Transverse colon (tissue), 4 donors: ENCODE results near the gene ARL4A. TPM values are rescaled to one million over a fixed set of nuclear protein-coding genes. Genes with fewer than 3 reads are reported as not detected.
"Not testable (repeated sequence)": the region's sequence is repeated elsewhere in the genome, so short reads cannot be mapped to it uniquely, and the experiment has no call there.

Experiments
- DNase-seq: peaks from one replicate; pipeline ENCODE4 v3.0.0-alpha.2; 2019
- H3K27ac ChIP-seq, 4 donors: fragments of 200-600 bp; sonication (generic); 2 replicates each; pipeline ENCODE4 v1.5.1; 2016 to 2018; ENCODE audit warnings: inconsistent platforms in 4 of 4
- H3K27me3 ChIP-seq: fragments of 200-600 bp; sonication (generic); 2 replicates; pipeline ENCODE4 v1.5.1; 2017; ENCODE audit warnings: inconsistent platforms
- H3K36me3 ChIP-seq, 4 donors: fragments of 200-600 bp; sonication (generic); 2 replicates each; pipeline ENCODE4 v1.5.1; 2017 to 2019; ENCODE audit warnings: inconsistent platforms in 4 of 4
- H3K4me1 ChIP-seq, 4 donors: fragments of 200-600 bp; sonication (generic); 2 replicates each; pipeline ENCODE4 v1.5.1; 2017 to 2020; ENCODE audit warnings: inconsistent platforms in 4 of 4
- H3K4me3 ChIP-seq, 4 donors: fragments of 200-600 bp; sonication (generic); 1 replicate in 1 of 4; 2 replicates in 3 of 4; pipeline versions ENCODE4 v1.5.1 to v1.6.1; 2017 to 2019; ENCODE audit warnings: inconsistent platforms in 4 of 4
- H3K9me3 ChIP-seq, 2 donors: fragments of 200-600 bp; sonication (generic); 2 replicates each; pipeline ENCODE4 v1.5.1; 2017 to 2019; ENCODE audit warnings: inconsistent platforms in 2 of 2
- CTCF ChIP-seq, 5 experiments: fragments of 200-600 bp in 3 of 5; fragments of 450-650 bp in 2 of 5; sonication (generic) in 3 of 5; IDR thresholded peaks; 1 replicate in 2 of 5; 2 replicates in 3 of 5; pipeline ENCODE4 v1.5.1; 2016 to 2017; ENCODE audit warnings: antibody characterized with exemption in 5 of 5, inconsistent platforms in 3 of 5, mild to moderate bottlenecking in 2 of 5, moderate library complexity in 1 of 5
- EP300 ChIP-seq: sonication (generic); formaldehyde crosslinking; IDR thresholded peaks from one replicate; pipeline ENCODE4 v1.6.1; 2017; ENCODE audit warnings: antibody characterized with exemption, low read depth
- POLR2A ChIP-seq: fragments of 450-650 bp; IDR thresholded peaks from one replicate; pipeline ENCODE4 v1.6.1; 2016; ENCODE audit warnings: antibody characterized with exemption, mild to moderate bottlenecking, moderate library complexity
- POLR2AphosphoS5 ChIP-seq, 3 donors: sonication (generic); formaldehyde crosslinking; IDR thresholded peaks; one replicate each; pipeline ENCODE4 v1.6.1; 2016; ENCODE audit warnings: antibody characterized with exemption in 3 of 3
- WGBS, 2 donors: methylation state at CpG; one replicate each; pipeline ENCODE4 v1.1.5; 2018; ENCODE audit warnings: low coverage in 1 of 2; 5-methylcytosine and 5-hydroxymethylcytosine counted together
- in situ Hi-C, 4 donors: fragments of 200-750 bp; cut with MboI; loops; one replicate each; pipeline versions ENCODE4 v1.15.0 to v1.15.1; 2017; ENCODE audit warnings: low sequenced_read_pairs in 3 of 4, low pct_ligation_motif_present in 1 of 4, low pct_unique_long_range_greater_than_20kb in 1 of 4
- intact Hi-C: fragments of 100-400 bp; cut with DNase I; formaldehyde crosslinking; loops from one replicate; pipeline ENCODE4 v1.15.1; 2023; ENCODE audit warnings: low total_unique reads
- total RNA-seq, 4 donors: library from RNA; depleted of rRNA; stranded (reverse); fragments of >200 nt; gene quantifications; one replicate each; pipeline ENCODE4 v1.1.0, GENCODE V29; 2016

The ARL4A gene
- total RNA-seq, 4 donors from 2014 or later: 10.5 to 135 (median 74.9) TPM

DNA sequence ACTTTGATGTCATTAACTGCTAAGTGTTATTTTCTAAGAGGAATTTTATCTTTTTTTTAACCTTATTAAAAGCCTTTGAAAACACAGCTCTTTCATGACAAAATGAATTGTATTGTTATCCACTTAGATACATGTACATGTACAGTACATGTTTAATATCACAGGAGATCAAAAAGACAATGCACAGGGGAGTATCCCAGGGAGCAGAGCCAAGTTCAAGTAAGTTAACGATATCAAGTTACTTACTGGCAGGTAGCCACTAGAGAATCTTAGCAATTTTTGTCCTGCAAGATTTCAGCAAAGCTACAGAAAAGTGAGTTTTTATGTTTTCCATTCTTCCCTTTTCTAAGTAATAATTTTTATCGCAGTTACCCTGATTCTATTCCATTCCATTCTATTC lies 33.9 kb upstream of the ARL4A start:
- H3K27me3 ChIP-seq: no peaks in the 10 kb centered on the region
- in situ Hi-C loops: no loop called here
- intact Hi-C loops: no loop called here
- TF ChIP-seq POLR2A: no peak
- no peak for TF ChIP-seq CTCF (IDR thresholded peaks at IDR 0.05)
- TF ChIP-seq POLR2AphosphoS5 (IDR thresholded peaks at IDR 0.05): no peak
- TF ChIP-seq EP300: no peak
- WGBS, 2 donors: 59 to 60% methylated on average over 2 of the region's 2 CpGs
- H3K36me3 ChIP-seq: no peaks in the 10 kb centered on the region
- H3K27ac ChIP-seq: no peak overlapping the region
- H3K4me3 ChIP-seq: no peak overlapping the region
- no peaks in the 10 kb centered on the region for H3K9me3 ChIP-seq
- DNase-seq: no peak
- peaks cover 0 to 3% (median 0%) of the 10 kb centered on the region in 4 donors for H3K4me1 ChIP-seq

DNA sequence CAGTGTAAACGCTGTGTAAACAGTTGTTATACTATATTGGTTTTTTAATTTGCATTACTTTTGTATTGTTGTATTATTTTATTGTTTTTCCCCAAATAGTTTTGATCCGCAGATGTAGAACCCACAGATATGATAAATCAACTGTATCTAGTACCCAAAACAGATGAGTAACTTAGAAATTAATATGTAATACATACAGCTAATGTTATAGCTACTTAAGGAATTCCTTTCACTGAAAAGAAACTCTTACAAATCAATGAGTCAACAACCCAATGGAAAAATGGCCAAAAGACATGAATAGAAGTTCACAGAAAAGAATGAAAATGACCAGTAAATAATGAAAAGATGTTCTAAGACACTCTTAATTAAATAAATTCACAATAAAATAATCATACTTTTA lies 32.3 kb upstream of the ARL4A start:
- intact Hi-C loops: no loop called here
- Histone ChIP-seq H3K36me3 (no peaks in the 10 kb centered on the region), H3K27ac (no peak overlapping the region), H3K4me3 (no peak overlapping the region), H3K4me1 (no peaks in the 10 kb centered on the region), H3K9me3 (no peaks in the 10 kb centered on the region), H3K27me3 (no peaks in the 10 kb centered on the region)
- TF ChIP-seq CTCF (IDR thresholded peaks at IDR 0.05): no peak
- no peak for TF ChIP-seq EP300
- no peak for TF ChIP-seq POLR2AphosphoS5 (IDR thresholded peaks at IDR 0.05)
- TF ChIP-seq POLR2A: no peak
- 95 to 100% methylated on average over 1 to 2 of the region's 2 CpGs for WGBS, 2 donors
- no peak for DNase-seq
- in situ Hi-C loops: no loop called here

GRCh38 chr7:12660423-12660822 lies 27.0 kb upstream of the ARL4A start:
- 83 to 91% methylated on average over 4 to 8 of the region's 8 CpGs for WGBS, 2 donors

GRCh38 chr7:12660986-12661385 lies 26.4 kb upstream of the ARL4A start:
- H3K27me3 ChIP-seq, H3K4me1 ChIP-seq, H3K9me3 ChIP-seq, intact Hi-C loops, in situ Hi-C loops, DNase-seq, H3K4me3 ChIP-seq, H3K27ac ChIP-seq, H3K36me3 ChIP-seq: not testable (repeated sequence)
- 80 to 82% methylated on average over 3 of the region's 3 CpGs for WGBS, 2 donors

More at GRCh38 chr7:12660423-12660822, 27.0 kb upstream of the ARL4A start:
- H3K36me3 ChIP-seq, H3K9me3 ChIP-seq, H3K27me3 ChIP-seq, DNase-seq, intact Hi-C loops, H3K4me3 ChIP-seq, in situ Hi-C loops, H3K4me1 ChIP-seq, H3K27ac ChIP-seq: not testable (repeated sequence)

- H3K36me3 ChIP-seq: no peaks in the 10 kb centered on the region
- WGBS, 2 donors: 90% methylated on average over 6 of the region's 6 CpGs; no CpG with 5 or more reads in 1 of the 2 donors
- no peaks in the 10 kb centered on the region for H3K9me3 ChIP-seq
- no peak overlapping the region for H3K27ac ChIP-seq
- no peaks in the 10 kb centered on the region for H3K27me3 ChIP-seq
- no peak for DNase-seq
- intact Hi-C loops: no loop called here
- in situ Hi-C loops: no loop called here
- H3K4me1 ChIP-seq: no peaks in the 10 kb centered on the region
- no peak overlapping the region for H3K4me3 ChIP-seq
- TF ChIP-seq POLR2A (no peak), POLR2AphosphoS5 (IDR thresholded peaks at IDR 0.05) (no peak), CTCF (IDR thresholded peaks at IDR 0.05) (no peak), EP300 (no peak)
Measured at GRCh38 chr7:12661581-12661980, 25.9 kb upstream of the ARL4A start.
